ENCODE measurements around the gene NFAT5. TPM values are rescaled to one million over a fixed set of nuclear protein-coding genes. Genes with fewer than 3 reads are reported as not detected.

The NFAT5 gene
- 9.5 and 11.5 TPM in 2 replicates for total RNA-seq

GRCh38 chr16:69565671-69566239 is at the start of gene NFAT5:
Gene NFAT5, plus strand, starts transcription at chr16:69565966. Its CDS starts 336 bp downstream, at chr16:69566302.

GRCh38 chr16:69726313-69727060 is 160.7 kb downstream of the NFAT5 start, which contains the start of gene NQO1:
Gene NQO1, minus strand, starts transcription at chr16:69726560. Its CDS starts 121 bp downstream, at chr16:69726439.

Other genes starting within 250 kb of the NFAT5 start
- gene PDF, start 235.4 kb upstream of the NFAT5 start, total RNA-seq: 18.8 and 20.9 TPM in 2 replicates
- 38.6 and 51.7 TPM in 2 replicates for gene COG8, start 226.4 kb upstream of the NFAT5 start, total RNA-seq
- gene NIP7, start 226.2 kb upstream of the NFAT5 start, total RNA-seq: 13.5 and 14.7 TPM in 2 replicates
- gene TMED6, start 214.2 kb upstream of the NFAT5 start, total RNA-seq: not detected in 2 replicates
- gene TERF2, start 180.0 kb upstream of the NFAT5 start, total RNA-seq: 5.0 and 11.2 TPM in 2 replicates
- gene CYB5B, start 141.3 kb upstream of the NFAT5 start, total RNA-seq: 44.6 and 47.2 TPM in 2 replicates
- 146 and 312 TPM in 2 replicates for gene NQO1, start 160.6 kb downstream of the NFAT5 start, total RNA-seq
- gene NOB1, start 189.0 kb downstream of the NFAT5 start, total RNA-seq: 33.0 and 44.0 TPM in 2 replicates
- 11.2 and 15.2 TPM in 2 replicates for gene WWP2, start 196.4 kb downstream of the NFAT5 start, total RNA-seq